K562 (cell line): ENCODE data around the gene B3GLCT. TPM values are rescaled to one million over a fixed set of nuclear protein-coding genes. Genes with fewer than 3 reads are reported as not detected.

ENCODE experiments used
- ATAC-seq: fragments of 200-7000 bp; cut with Tn5 transposase; 3 replicates; pipeline ENCODE4 v1.9.1; 2020; ENCODE audit warnings: moderate library complexity
- BruUV-seq: library from RNA; stranded (reverse); fragments of 400-500 nt; replicated peaks from 2 replicates; lab custom pipeline; 2021; lab: Mats Ljungman, UMichigan
- CTCF ChIA-PET: fragments of 300-600 bp; formaldehyde crosslinking; extraction: SDS; loops from one replicate; lab custom pipeline; 2021; ENCODE audit warnings: low intra/inter-chr PET ratio; lab: Yijun Ruan, JAX
- POLR2A ChIA-PET: fragments of 300-600, 350-650 bp; sonication (Branson Sonifier 250); formaldehyde crosslinking; extraction: SDS; loops from one replicate; lab custom pipeline; 2021; ENCODE audit warnings: antibody characterized with exemption, inconsistent platforms; lab: Yijun Ruan, JAX
- DNase-seq, 4 experiments: peaks; one replicate each; pipeline versions ENCODE4 v3.0.0 to v3.0.0-alpha.2; 2011 to 2018; ENCODE audit warnings: low spot score in 3 of 4, mixed read lengths in 3 of 4; ENCODE audit errors: extremely low read depth in 1 of 4
- FAIRE-seq: peaks from 2 replicates; lab custom pipeline; 2011; peaks lifted over from hg19 to GRCh38; lab: Jason Lieb, UNC
- H2AFZ ChIP-seq: 2 replicates; pipeline ENCODE4 v1.6.0; 2011; ENCODE audit warnings: low read depth, low read length, control low read depth, inconsistent platforms
- H3K27ac ChIP-seq: fragments of 200-600 bp; 3 replicates; pipeline ENCODE4 v1.8.0; 2011; ENCODE audit warnings: low read depth, mild to moderate bottlenecking, control low read depth, inconsistent platforms, low read length, moderate library complexity, mixed read lengths; ENCODE audit errors: extremely low read depth
- H3K27me3 ChIP-seq, 2 experiments: fragments of 300-600 bp in 1 of 2; 2 replicates in 1 of 2; 3 replicates in 1 of 2; pipeline versions ENCODE4 v1.6.0 to v1.8.0; 2011; ENCODE audit warnings: inconsistent platforms in 2 of 2, low read length in 2 of 2, mild to moderate bottlenecking in 1 of 2, mixed read lengths in 1 of 2, moderate library complexity in 1 of 2; ENCODE audit not compliant: control insufficient read depth in 2 of 2, insufficient read depth in 2 of 2
- H3K36me3 ChIP-seq: fragments of 300-600 bp; 3 replicates; pipeline ENCODE4 v1.8.0; 2011; ENCODE audit warnings: mild to moderate bottlenecking, low read length, inconsistent platforms; ENCODE audit not compliant: control insufficient read depth, insufficient read depth
- H3K4me1 ChIP-seq, 2 experiments: fragments of 200-600 bp in 1 of 2; replicated peaks in 1 of 2; 2 replicates in 1 of 2; 3 replicates in 1 of 2; pipeline versions ENCODE4 v1.5.1 to v1.8.0; 2011; ENCODE audit warnings: inconsistent platforms in 2 of 2, low read length in 2 of 2, mild to moderate bottlenecking in 1 of 2, mixed read lengths in 1 of 2, moderate library complexity in 1 of 2; ENCODE audit not compliant: control insufficient read depth in 2 of 2, insufficient read depth in 2 of 2
- H3K4me2 ChIP-seq: 2 replicates; pipeline ENCODE4 v1.6.1; 2011; ENCODE audit warnings: low read length, control low read depth, inconsistent platforms, mixed read lengths; ENCODE audit not compliant: insufficient read depth
- H3K4me3 ChIP-seq: fragments of 200-600 bp; sonication (generic), shearing (Covaris generic); 2 replicates; pipeline ENCODE4 v1.5.1; 2016; ENCODE audit warnings: control low read depth, inconsistent platforms
- H3K79me2 ChIP-seq: fragments of 200-600 bp; 3 replicates; pipeline ENCODE4 v1.8.0; 2011; ENCODE audit warnings: low read length, inconsistent platforms; ENCODE audit not compliant: control insufficient read depth, insufficient read depth
- H3K9ac ChIP-seq, 2 experiments: 2 replicates each; pipeline versions ENCODE4 v1.6.0 to v1.6.1; 2011; ENCODE audit warnings: low read depth in 2 of 2, low read length in 2 of 2, control low read depth in 1 of 2, inconsistent platforms in 1 of 2, mild to moderate bottlenecking in 1 of 2, mixed read lengths in 1 of 2; ENCODE audit not compliant: insufficient read depth in 1 of 2
- H3K9me1 ChIP-seq: one replicate; pipeline ENCODE4 v1.6.0; 2011; ENCODE audit warnings: inconsistent platforms, mild to moderate bottlenecking, low read length, moderate library complexity; ENCODE audit not compliant: control insufficient read depth, insufficient read depth
- H3K9me3 ChIP-seq: replicated peaks from 2 replicates; pipeline ENCODE4 v1.5.1; 2011; ENCODE audit warnings: low read depth, low read length, inconsistent platforms; ENCODE audit not compliant: control insufficient read depth, insufficient read depth
- H4K20me1 ChIP-seq: replicated peaks from 2 replicates; pipeline ENCODE4 v1.6.1; 2011; ENCODE audit warnings: low read length, inconsistent platforms, mixed read lengths; ENCODE audit not compliant: control insufficient read depth, insufficient read depth
- CTCF ChIP-seq, 3 experiments: IDR thresholded peaks in 2 of 3; conservative IDR thresholded peaks in 1 of 3; 2 replicates each; pipeline ENCODE4 v1.5.1; 2011 to 2012; ENCODE audit warnings: low read length in 3 of 3, mild to moderate bottlenecking in 3 of 3, control low read depth in 2 of 3, improper control_type of control experiment in 1 of 3, inconsistent platforms in 1 of 3, low read depth in 1 of 3, mixed read lengths in 1 of 3, moderate library complexity in 1 of 3; ENCODE audit not compliant: insufficient read depth in 2 of 3
- ZNF766 ChIP-seq: fragments of 200-800 bp; sonication (Bioruptor generic); conservative IDR thresholded peaks from 2 replicates; pipeline ENCODE4 v1.6.1; 2016; ENCODE audit warnings: missing genetic modification characterization, missing compliant biosample characterization
- WGBS: fragments of 100-300 bp; shearing (Covaris generic); methylation state at CpG from one replicate; pipeline ENCODE4 v1.1.6; 2016; ENCODE audit warnings: low coverage, mixed read lengths; ENCODE audit not compliant: insufficient coverage; ENCODE audit errors: missing lambda C conversion rate; 5-methylcytosine and 5-hydroxymethylcytosine counted together
- in situ Hi-C: fragments of 300-500 bp; cut with MboI; formaldehyde crosslinking; loops from 4 replicates; pipeline ENCODE4 v1.15.0; 2018; ENCODE audit warnings: inconsistent platforms, mixed read lengths
- intact Hi-C: fragments of 100-400 bp; cut with micrococcal nuclease; formaldehyde crosslinking; loops from 2 replicates; pipeline ENCODE4 v1.14.2; 2022
- polyA plus RNA-seq, 8 experiments: library from polyadenylated mRNA; depleted of rRNA in 4 of 8; stranded (reverse) in 5 of 8; unstranded in 3 of 8; fragments of >200 nt; fragmentation: Nextera tagmentation in 2 of 8; fragmentation: Illumina TruSeq in 1 of 8; extraction: Ambion mirVana in 2 of 8; extraction: Trizol in 1 of 8; gene quantifications; 2 replicates each; pipeline versions ENCODE4 v1.2.1 to v1.2.3, GENCODE V29; 2011 to 2014; ENCODE audit warnings: inconsistent platforms in 1 of 8, missing spikeins in 1 of 8
- total RNA-seq, 7 experiments: library from RNA; depleted of rRNA in 6 of 7; stranded (reverse); fragments of >200 nt in 6 of 7; fragmentation: Illumina TruSeq in 2 of 7; extraction: Trizol in 2 of 7; gene quantifications; 2 replicates each; pipeline versions ENCODE4 v1.2.1 to v1.2.3, GENCODE V29; 2011 to 2021; ENCODE audit warnings: low replicate concordance in 1 of 7

Gene B3GLCT
- total and polyA plus RNA-seq, 9 of the 15 experiments (the other 6 are each of a cell fraction or from before 2014, with no cell fraction given): 1.1 to 5.1 (median 2.9) TPM

- no peak overlapping the region for H2AFZ ChIP-seq
- H3K9me1 ChIP-seq: no peaks in the 10 kb centered on the region
- FAIRE-seq (no peak), ATAC-seq (peak; percentile 59), DNase-seq (no peak)
- H3K4me2 ChIP-seq: no peak overlapping the region
- 4% methylated on average over 2 of the region's 3 CpGs for WGBS
- no peaks in the 10 kb centered on the region for H3K27me3 ChIP-seq
- no peaks in the 10 kb centered on the region for H3K9me3 ChIP-seq
- H3K9ac ChIP-seq: no peak overlapping the region
- no peaks in the 10 kb centered on the region for H4K20me1 ChIP-seq
- no peaks in the 10 kb centered on the region for H3K36me3 ChIP-seq
- H3K4me3 ChIP-seq: no peak overlapping the region
- ChIA-PET POLR2A (interaction anchor here (0.6 to 1.2 kb wide), 2 partner anchors 12 to 14 kb away, joined by 3 read pairs; partner anchors contain the start of gene HSPH1), CTCF (interaction anchor here (1.1 kb wide), 1 partner anchor 568 kb away, joined by 3 read pairs; no protein-coding TSS in a partner anchor)
- in situ Hi-C loops (no loop called here), intact Hi-C loops (no loop called here)
- no peaks in the 10 kb centered on the region for H3K4me1 ChIP-seq
- no TSS peak for BruUV-seq
- H3K79me2 ChIP-seq: no peaks in the 10 kb centered on the region
- peak; percentile 10 to 28 (median 11); a peak in 3 of 6 replicates for TF ChIP-seq CTCF (IDR thresholded peaks at IDR 0.05 in 2 of 3, conservative IDR thresholded peaks at IDR 0.05 in 1 of 3; ENCODE audit: insufficient read depth in 2 of 3, low read depth in 1 of 3, low read length in 3 of 3)
- no peak for TF ChIP-seq ZNF766 (CRISPR knock-in tag)
- no peak overlapping the region for H3K27ac ChIP-seq
Observed at GRCh38 chr13:31174018-31174417, 25.8 kb upstream of the B3GLCT start.
